Immature natural killer cell (primary cell): ENCODE measurements around the gene RAX2. TPM values are rescaled to one million over a fixed set of nuclear protein-coding genes. Genes with fewer than 3 reads are reported as not detected.
"Not testable (repeated sequence)": the region's sequence is repeated elsewhere in the genome, so short reads cannot be mapped to it uniquely, and the experiment has no call there.

Experiments
- DNase-seq, 3 donors: peaks; one replicate each; pipeline ENCODE4 v3.0.0; 2022; ENCODE audit warnings: mixed read lengths in 1 of 3
- H3K27ac Mint-ChIP-seq, 6 donors: one replicate each; pipeline ENCODE4 v1.8.0; 2020; ENCODE audit warnings: mixed read lengths in 6 of 6, mild to moderate bottlenecking in 5 of 6, inconsistent platforms in 4 of 6, moderate library complexity in 3 of 6
- H3K27me3 Mint-ChIP-seq, 3 donors: one replicate each; pipeline ENCODE4 v1.8.0; 2020 to 2021; ENCODE audit warnings: low read depth in 3 of 3, mild to moderate bottlenecking in 3 of 3, mixed read lengths in 3 of 3, moderate library complexity in 3 of 3, inconsistent platforms in 1 of 3
- H3K36me3 Mint-ChIP-seq, 3 donors: one replicate each; pipeline ENCODE4 v1.8.0; 2020; ENCODE audit warnings: mixed read lengths in 3 of 3, inconsistent platforms in 2 of 3, mild to moderate bottlenecking in 2 of 3
- H3K4me1 Mint-ChIP-seq, 2 donors: one replicate each; pipeline ENCODE4 v1.8.0; 2020; ENCODE audit warnings: inconsistent platforms in 2 of 2, mild to moderate bottlenecking in 2 of 2, mixed read lengths in 2 of 2, moderate library complexity in 1 of 2
- H3K4me3 Mint-ChIP-seq, 5 donors: one replicate each; pipeline ENCODE4 v1.8.0; 2020; ENCODE audit warnings: mild to moderate bottlenecking in 5 of 5, mixed read lengths in 5 of 5, inconsistent platforms in 3 of 5, moderate library complexity in 3 of 5
- H3K9me3 Mint-ChIP-seq, 6 donors: one replicate each; pipeline ENCODE4 v1.8.0; 2020; ENCODE audit warnings: mild to moderate bottlenecking in 6 of 6, mixed read lengths in 6 of 6, inconsistent platforms in 4 of 6, moderate library complexity in 3 of 6
- polyA plus RNA-seq, 3 donors: library from polyadenylated mRNA; unstranded; fragments of 300-500 nt; fragmentation: Illumina TruSeq; gene quantifications; one replicate each; pipeline ENCODE4 v1.2.3, GENCODE V29; 2021

The RAX2 gene
- polyA plus RNA-seq, 3 donors from 2014 or later: not detected

DNA sequence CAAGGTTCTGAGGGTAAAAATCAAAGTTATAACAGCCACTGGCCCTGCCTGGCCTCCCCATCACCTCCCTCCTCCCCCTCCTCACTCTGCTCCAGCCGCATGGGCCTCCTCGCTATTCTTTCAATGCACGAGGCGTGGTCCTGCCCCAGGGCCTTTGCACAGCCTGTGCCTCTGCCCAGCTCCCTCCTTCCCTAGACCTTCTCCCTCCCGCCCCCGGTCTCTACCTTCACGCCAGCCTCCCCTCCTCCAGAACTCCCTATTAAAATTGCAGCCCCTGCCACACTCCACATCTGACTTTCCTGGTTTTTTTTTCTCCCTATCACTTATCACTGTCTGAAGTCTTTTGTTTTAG lies 3.3 kb downstream of the RAX2 start:
- peak overlapping the region in 1 of 6 donors; percentile 0 for H3K27ac Mint-ChIP-seq
- H3K4me3 Mint-ChIP-seq: no peak overlapping the region
- no peaks in the 10 kb centered on the region for H3K9me3 Mint-ChIP-seq
- H3K27me3 Mint-ChIP-seq: peaks cover 0 to 2% (median 0%) of the 10 kb centered on the region in 3 donors
- peaks cover 0 to 4% (median 4%) of the 10 kb centered on the region in 3 donors for H3K36me3 Mint-ChIP-seq
- H3K4me1 Mint-ChIP-seq: peaks cover 2 to 4% of the 10 kb centered on the region in 2 donors
- DNase-seq: no peak

DNA sequence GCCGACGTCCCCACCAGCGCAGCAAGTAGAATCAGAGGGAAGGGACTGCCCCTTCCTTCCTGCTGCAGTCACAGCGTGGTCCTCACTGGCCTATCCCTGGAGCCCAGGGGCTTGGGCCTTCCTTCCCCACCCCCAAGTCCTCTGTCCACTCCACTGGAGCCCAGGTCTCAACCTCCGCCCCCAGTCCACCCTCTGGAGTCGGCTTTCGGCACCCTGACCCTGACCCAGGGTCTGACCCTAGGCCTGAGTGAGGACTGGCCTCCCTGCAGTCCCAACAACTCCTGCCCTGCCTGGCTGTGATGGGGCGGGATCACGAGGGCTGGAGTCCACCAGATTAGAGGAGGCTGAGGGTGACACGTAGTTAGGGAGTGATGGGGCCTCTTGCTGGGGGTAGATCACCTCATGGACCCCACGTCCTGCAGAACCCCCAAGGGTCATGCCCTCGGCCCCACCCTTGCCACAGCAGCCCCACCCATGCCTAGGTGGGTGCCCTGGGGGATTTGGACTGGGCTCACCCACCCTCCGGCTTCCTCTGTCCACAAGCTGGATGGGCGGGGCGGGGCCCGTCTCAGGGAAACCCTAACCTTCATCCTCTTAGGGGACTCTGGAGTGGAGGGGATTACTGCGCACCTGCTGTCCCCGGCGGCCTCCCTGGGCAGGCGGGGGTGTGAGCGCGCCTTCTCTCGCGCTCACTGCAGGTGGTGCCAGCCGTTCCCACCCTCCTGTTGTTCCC lies 3.8 kb downstream of the RAX2 start:
- H3K4me1 Mint-ChIP-seq: peaks cover 3 to 7% of the 10 kb centered on the region in 2 donors
- peaks cover 0 to 2% (median 2%) of the 10 kb centered on the region in 3 donors for H3K27me3 Mint-ChIP-seq
- H3K36me3 Mint-ChIP-seq: peaks cover 0 to 4% (median 4%) of the 10 kb centered on the region in 3 donors
- H3K9me3 Mint-ChIP-seq: no peaks in the 10 kb centered on the region
- H3K4me3 Mint-ChIP-seq: no peak overlapping the region
- no peak overlapping the region for H3K27ac Mint-ChIP-seq
- no peak for DNase-seq

DNA sequence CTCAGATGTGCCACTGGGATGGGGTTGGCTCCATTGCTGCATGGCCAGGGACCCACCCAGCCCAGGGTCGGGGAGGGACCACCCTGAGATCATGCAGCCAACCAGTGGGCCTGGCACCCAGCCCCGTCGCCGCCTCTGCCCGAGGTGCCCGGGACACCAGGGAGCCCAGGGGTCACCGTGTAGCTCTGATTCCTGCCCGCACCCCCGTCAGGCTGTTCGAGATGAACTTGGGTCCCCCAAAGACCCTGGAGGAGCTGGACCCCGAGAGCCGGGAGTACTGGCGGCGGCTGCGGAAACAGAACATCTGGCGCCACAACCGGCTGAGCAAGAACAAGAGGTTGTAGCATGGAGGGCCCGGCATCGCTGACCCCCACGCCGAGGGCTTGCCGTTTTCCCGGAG lies 5.0 kb downstream of the RAX2 start:
- Mint-ChIP-seq H3K27me3 (peaks cover 8 to 11% (median 10%) of the 10 kb centered on the region in 3 donors), H3K27ac (no peak overlapping the region), H3K36me3 (peaks cover 0 to 4% (median 4%) of the 10 kb centered on the region in 3 donors), H3K9me3 (peaks cover 0 to 3% (median 0%) of the 10 kb centered on the region in 6 donors), H3K4me1 (peaks cover 14 to 16% of the 10 kb centered on the region in 2 donors), H3K4me3 (no peak overlapping the region)
- no peak for DNase-seq

DNA sequence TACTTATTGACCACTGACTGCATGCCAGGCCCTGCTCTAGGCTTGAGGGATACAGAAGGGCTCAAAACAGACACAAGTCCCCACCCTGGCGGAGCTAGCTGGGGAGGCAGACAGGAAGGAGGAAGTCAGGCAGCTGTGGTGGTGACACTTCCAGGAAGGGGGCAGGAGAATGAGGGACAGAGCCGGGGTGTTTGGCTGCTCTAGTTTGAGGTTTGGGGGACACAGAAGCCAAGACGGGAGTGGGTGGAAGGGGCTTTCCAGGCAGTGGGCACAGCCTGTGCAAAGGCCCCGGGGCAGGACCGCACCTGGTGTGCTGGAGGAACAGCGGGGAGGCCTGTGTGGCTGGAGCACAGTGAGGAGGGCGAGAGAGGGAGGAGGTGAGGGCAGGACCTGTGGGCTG lies 5.5 kb downstream of the RAX2 start:
- Mint-ChIP-seq H3K4me1 (peaks cover 19 to 21% of the 10 kb centered on the region in 2 donors), H3K9me3 (peaks cover 0 to 3% (median 0%) of the 10 kb centered on the region in 6 donors), H3K36me3 (peaks cover 0 to 4% (median 4%) of the 10 kb centered on the region in 3 donors), H3K27ac (peak overlapping the region in 1 of 6 donors; percentile 11), H3K4me3 (no peak overlapping the region), H3K27me3 (peaks cover 11 to 15% (median 12%) of the 10 kb centered on the region in 3 donors)
- DNase-seq: no peak

DNA sequence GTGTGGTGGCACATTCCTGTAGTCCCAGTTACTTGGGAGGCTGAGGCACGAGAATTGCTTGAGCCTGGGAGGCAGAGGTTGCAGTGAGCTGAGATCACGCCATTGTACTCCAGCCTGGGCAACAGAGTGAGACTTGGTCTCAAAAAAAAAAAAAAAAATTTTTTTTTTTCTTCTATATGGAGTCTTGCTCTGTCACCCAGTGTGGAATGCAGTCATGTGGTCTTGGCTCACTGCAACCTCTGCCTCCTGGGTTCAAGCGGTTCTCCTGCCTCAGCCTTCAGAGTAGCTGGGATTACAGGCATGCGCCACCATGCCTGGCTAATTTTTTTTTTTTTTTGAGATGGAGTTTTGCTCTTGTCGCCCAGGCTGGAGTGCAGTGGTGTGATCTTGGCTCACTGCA lies 6.3 kb downstream of the RAX2 start:
- not testable (repeated sequence) for DNase-seq, H3K9me3 Mint-ChIP-seq, H3K4me3 Mint-ChIP-seq, H3K36me3 Mint-ChIP-seq, H3K27ac Mint-ChIP-seq
- Mint-ChIP-seq H3K4me1 (peaks cover 27 to 29% of the 10 kb centered on the region in 2 donors), H3K27me3 (peaks cover 12 to 19% (median 19%) of the 10 kb centered on the region in 3 donors)

DNA sequence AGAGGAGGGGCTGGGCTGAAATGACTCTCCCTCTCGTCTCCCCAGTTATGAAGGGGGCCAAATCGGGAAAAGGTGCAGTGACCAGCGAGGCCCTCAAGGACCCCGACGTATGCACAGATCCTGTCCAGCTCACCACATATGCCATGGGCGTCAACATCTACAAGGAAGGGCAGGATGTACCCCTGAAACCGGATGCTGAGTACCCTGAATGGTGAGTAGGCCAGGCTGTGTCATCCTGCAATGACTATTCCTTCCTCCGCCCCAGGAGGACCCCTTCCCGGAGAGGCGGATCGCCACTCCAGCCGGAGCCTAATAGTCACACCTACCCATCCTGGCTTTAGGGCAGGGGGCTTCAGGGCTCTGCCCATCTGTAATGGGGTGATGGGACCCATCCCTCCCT lies 6.9 kb downstream of the RAX2 start:
- Mint-ChIP-seq H3K27me3 (peaks cover 12 to 20% (median 19%) of the 10 kb centered on the region in 3 donors), H3K36me3 (peaks cover 0 to 4% (median 4%) of the 10 kb centered on the region in 3 donors), H3K27ac (no peak overlapping the region), H3K9me3 (peaks cover 0 to 3% (median 0%) of the 10 kb centered on the region in 6 donors), H3K4me1 (peaks cover 29 to 34% of the 10 kb centered on the region in 2 donors), H3K4me3 (no peak overlapping the region)
- DNase-seq: no peak

DNA sequence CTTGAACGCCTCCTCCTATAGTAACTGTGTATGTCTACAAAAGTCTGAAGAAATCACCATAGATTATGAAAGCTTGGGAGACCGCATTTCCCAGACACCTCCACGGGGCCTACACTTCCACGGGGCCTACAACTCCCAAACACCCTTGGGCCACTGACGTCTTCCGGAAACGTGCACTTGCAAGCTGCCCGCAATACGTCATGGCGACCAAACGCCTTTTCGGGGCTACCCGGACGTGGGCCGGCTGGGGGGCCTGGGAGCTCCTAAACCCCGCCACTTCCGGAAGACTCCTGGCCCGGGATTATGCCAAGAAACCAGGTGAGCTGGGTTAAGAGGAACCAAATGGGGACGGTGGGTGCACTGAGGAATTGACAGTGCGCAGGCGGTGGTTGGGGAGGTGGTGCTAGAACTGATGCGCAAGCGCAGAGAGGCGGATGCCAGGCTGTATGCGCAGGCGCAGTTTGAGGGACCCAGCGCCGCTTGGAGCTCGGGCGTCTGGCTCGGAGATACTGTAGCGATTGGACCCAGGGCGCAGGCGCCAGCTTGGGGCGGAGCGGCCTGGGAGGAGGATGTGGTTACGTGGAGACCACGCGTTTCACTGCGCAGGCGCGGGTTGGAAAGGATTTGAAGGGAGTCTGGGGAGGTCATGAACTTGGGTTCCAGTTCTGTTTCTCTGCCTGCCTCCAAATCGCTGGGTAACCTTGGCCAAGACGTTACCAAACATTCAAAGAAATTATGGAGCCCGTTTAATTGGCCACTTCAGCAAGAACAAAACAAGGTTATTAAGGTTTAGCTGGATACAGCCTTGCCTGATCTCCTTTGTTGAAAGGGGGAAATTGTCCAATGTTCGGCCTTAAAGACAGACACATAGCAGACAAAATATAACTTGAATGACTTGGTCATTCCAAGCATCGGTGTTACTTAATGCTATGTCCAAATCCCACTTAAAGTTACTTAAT lies 9.2 kb downstream of the RAX2 start, which contains the start of gene MRPL54:
Gene MRPL54 (plus strand): TSS at position 182 of the 959 bp plus-strand sequence. CDS start 19 bp downstream, at position 201.
- peaks cover 0 to 3% (median 0%) of the 10 kb centered on the region in 6 donors for H3K9me3 Mint-ChIP-seq
- peak within 1 kb of the TSS; percentile 97 to 99 (median 98) for H3K4me3 Mint-ChIP-seq
- peak; percentile 100 for DNase-seq
- peak within 1 kb of the TSS; percentile 100 for H3K27ac Mint-ChIP-seq
- peaks cover 0 to 4% (median 0%) of the 10 kb centered on the region in 3 donors for H3K36me3 Mint-ChIP-seq
- peaks cover 12 to 20% (median 19%) of the 10 kb centered on the region in 3 donors for H3K27me3 Mint-ChIP-seq
- peaks cover 29 to 45% of the 10 kb centered on the region in 2 donors for H3K4me1 Mint-ChIP-seq

DNA sequence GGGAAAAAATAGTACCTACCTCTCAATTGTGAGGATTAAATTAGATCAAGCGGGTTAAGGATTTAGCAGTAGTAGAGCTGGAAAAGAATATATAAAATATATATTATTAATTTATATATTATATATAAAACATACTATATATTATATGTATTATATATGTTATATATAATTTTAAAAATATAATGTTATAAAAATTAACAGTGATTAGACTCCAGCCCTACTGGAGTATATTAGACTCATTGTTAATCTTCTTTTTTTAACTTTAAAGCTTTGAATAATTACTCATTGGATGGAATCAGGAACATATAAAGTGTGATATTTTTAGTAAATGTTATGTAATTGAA lies 9.9 kb downstream of the RAX2 start:
- Mint-ChIP-seq H3K4me1 (peaks cover 29 to 45% of the 10 kb centered on the region in 2 donors), H3K27me3 (peaks cover 12 to 20% (median 19%) of the 10 kb centered on the region in 3 donors), H3K36me3 (peaks cover 0 to 4% (median 0%) of the 10 kb centered on the region in 3 donors), H3K4me3 (peak overlapping the region; percentile 97 to 99 (median 98)), H3K9me3 (peaks cover 0 to 3% (median 0%) of the 10 kb centered on the region in 6 donors), H3K27ac (peak overlapping the region; percentile 100)
- no peak for DNase-seq

DNA sequence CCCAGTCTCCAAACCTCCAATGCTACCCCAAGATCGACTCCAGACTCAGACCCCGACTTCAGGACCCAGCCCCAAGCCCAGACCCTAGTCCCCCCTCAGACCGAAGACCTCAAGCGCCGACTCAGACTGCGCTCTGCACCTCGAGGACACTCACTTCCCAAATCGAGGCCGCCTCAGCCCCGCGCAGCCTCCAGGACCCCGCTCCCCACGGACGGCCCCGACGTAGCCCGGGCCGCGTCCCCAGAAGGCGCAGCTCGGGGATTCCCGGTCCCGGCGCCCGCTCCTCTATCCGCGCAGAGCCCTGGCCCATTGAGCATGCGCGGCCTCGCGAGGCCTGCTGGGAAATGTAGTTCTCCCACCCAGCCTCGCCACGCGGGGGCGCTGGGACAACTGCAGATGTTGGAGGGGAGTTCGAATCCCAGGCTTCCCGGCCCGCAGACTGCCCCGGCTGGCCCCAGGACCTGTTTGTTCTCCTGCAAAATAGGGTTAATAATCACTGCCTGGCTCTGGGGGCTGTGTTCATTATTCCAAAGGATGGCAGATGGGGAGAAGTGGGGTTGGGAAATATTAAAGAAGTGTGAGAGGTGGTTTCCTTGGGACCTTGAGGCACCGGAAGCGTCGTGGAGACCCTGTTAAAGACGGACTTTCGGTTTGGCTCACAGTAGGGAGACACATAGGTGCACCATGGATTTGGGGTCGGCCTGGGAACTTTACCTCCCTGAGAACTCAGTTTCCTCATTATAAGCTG lies 10.5 kb downstream of the RAX2 start, which contains the start of gene APBA3:
Gene APBA3 (minus strand): TSS at position 311 of the 748 bp plus-strand sequence. CDS start 1,428 bp downstream, outside the sequence.
- peak within 1 kb of the TSS; percentile 97 to 99 (median 98) for H3K4me3 Mint-ChIP-seq
- peaks cover 12 to 20% (median 19%) of the 10 kb centered on the region in 3 donors for H3K27me3 Mint-ChIP-seq
- peaks cover 29 to 44% of the 10 kb centered on the region in 2 donors for H3K4me1 Mint-ChIP-seq
- peaks cover 0 to 3% (median 0%) of the 10 kb centered on the region in 3 donors for H3K36me3 Mint-ChIP-seq
- DNase-seq: peak; percentile 92 to 93 (median 93)
- peak within 1 kb of the TSS; percentile 100 for H3K27ac Mint-ChIP-seq
- H3K9me3 Mint-ChIP-seq: peaks cover 0 to 3% (median 0%) of the 10 kb centered on the region in 6 donors

DNA sequence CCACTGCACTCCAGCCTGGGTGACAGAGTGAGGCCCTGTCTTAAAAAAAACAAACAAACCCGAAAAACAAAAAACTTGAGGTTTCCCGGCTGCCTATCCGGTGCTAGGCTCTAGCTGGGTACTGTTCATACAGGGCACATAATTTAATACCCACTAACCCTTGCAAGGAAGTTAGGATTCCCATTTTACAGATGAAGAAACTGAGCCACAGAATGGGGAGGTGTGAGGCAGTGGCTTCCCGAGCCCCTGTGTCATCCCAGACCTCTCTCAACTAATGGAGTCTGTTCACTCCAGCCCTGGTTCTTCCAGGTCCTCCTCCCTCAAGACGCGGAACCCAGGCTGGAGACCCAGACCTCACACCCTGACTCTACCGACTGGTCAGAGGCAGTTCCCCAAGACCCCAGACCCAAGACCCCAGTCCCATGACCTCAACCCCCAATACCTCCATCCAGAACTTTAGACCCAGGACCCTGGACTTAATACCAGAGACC lies 11.1 kb downstream of the RAX2 start:
- peak overlapping the region; percentile 91 to 97 (median 96) for H3K4me3 Mint-ChIP-seq
- peaks cover 31 to 41% of the 10 kb centered on the region in 2 donors for H3K4me1 Mint-ChIP-seq
- peaks cover 0 to 3% (median 0%) of the 10 kb centered on the region in 6 donors for H3K9me3 Mint-ChIP-seq
- peaks cover 0 to under 1% (median 0%) of the 10 kb centered on the region in 3 donors for H3K36me3 Mint-ChIP-seq
- peak overlapping the region; percentile 95 to 100 (median 96) for H3K27ac Mint-ChIP-seq
- peak; percentile 17 to 44 (median 28) for DNase-seq
- H3K27me3 Mint-ChIP-seq: peaks cover 12 to 20% (median 18%) of the 10 kb centered on the region in 3 donors

DNA sequence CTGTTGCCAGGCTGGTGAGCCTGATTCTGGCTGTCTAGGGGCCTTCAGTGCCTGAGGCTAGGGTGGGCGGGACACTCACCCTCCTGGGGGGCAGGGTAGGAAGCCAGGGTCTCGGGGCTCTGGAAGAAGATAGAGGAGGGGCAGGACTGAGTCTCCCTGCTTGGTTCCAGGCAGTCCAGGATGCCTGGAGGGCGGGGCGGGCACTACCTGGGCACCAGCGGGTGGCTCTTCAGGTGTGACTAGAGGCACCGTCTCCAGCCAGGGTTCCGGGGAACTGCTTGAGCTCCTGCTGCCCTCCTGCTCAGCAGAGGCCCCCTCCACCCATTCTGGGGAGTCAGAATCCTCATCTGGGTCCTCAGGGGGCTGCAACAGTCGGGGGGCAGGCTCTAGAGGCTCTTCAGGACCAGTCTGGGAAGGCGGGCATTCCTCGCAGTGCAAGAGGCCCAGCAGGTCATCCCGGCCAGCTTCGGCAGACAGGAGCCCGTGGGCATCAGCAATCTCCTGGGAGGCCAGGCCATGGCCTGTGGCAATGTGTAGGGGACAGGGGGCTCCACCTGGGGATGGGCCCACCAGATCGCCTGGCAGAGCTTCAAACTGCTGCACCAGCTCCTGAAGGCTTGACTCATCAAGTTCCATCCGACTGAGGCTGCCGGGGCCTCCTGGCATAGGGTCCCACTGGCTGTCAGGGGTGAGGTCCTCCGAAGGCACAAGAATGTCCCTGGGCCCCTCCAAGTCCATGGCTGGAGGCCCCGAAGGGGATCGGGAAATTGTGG lies 12.4 kb downstream of the RAX2 start:
- peaks cover 40 to 46% of the 10 kb centered on the region in 2 donors for H3K4me1 Mint-ChIP-seq
- peaks cover 0 to 3% (median 0%) of the 10 kb centered on the region in 6 donors for H3K9me3 Mint-ChIP-seq
- no peak for DNase-seq
- H3K36me3 Mint-ChIP-seq: peaks cover 0 to 4% (median 3%) of the 10 kb centered on the region in 3 donors
- peak overlapping the region in 2 of 5 donors; percentile 48 to 92 for H3K4me3 Mint-ChIP-seq
- H3K27ac Mint-ChIP-seq: peak overlapping the region in 1 of 6 donors; percentile 39
- H3K27me3 Mint-ChIP-seq: peaks cover 12 to 20% (median 18%) of the 10 kb centered on the region in 3 donors

DNA sequence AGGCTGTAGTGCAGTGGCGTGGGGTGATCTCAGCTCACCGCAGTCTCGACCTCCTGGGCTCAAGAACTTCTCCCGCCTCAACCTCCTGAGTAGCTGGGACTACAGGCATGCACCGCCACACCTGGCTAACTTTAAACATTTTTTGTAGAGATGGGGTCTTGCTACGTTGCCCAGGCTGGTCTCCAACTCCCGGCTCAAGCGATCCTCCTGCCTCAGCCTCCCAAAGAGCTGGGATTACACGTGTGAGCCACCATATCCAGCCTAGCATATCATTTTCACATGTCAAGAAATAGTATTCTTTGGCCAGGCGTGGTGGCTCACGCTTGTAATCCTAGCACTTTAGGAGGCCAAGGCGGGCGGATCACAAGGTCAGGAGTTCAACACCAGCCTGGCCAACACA lies 13.7 kb downstream of the RAX2 start:
- Mint-ChIP-seq H3K27ac (peak overlapping the region in 1 of 6 donors; percentile 17), H3K4me1 (peaks cover 39 to 45% of the 10 kb centered on the region in 2 donors), H3K27me3 (peaks cover 12 to 20% (median 18%) of the 10 kb centered on the region in 3 donors)
- H3K9me3 Mint-ChIP-seq, DNase-seq, H3K4me3 Mint-ChIP-seq, H3K36me3 Mint-ChIP-seq: not testable (repeated sequence)
